Keratinocyte (primary cell): ENCODE data around the gene GRAMD4. TPM values are rescaled to one million over a fixed set of nuclear protein-coding genes. Genes with fewer than 3 reads are reported as not detected.

ENCODE experiments used
- DNase-seq: peaks from one replicate; pipeline ENCODE4 v3.0.0-alpha.2; 2011; ENCODE audit warnings: low read depth, missing footprints, low spot score
- FAIRE-seq: peaks from 2 replicates; lab custom pipeline; 2011; peaks lifted over from hg19 to GRCh38; lab: Jason Lieb, UNC
- H2AFZ ChIP-seq: 2 replicates; pipeline ENCODE4 v1.6.0; 2012; ENCODE audit warnings: low read length, control low read depth, inconsistent platforms; ENCODE audit not compliant: control insufficient read depth
- H3K27ac ChIP-seq: 2 replicates; pipeline ENCODE4 v1.5.1; 2011; ENCODE audit warnings: low read length; ENCODE audit not compliant: control insufficient read depth, insufficient read depth
- H3K27me3 ChIP-seq: 3 replicates; pipeline ENCODE4 v1.6.0; 2011; ENCODE audit warnings: low read length; ENCODE audit not compliant: control insufficient read depth, insufficient read depth; ENCODE audit errors: extremely low read depth
- H3K36me3 ChIP-seq, 2 experiments: 2 replicates in 1 of 2; 3 replicates in 1 of 2; pipeline ENCODE4 v1.5.1; 2011; ENCODE audit warnings: low read length in 2 of 2, mild to moderate bottlenecking in 1 of 2; ENCODE audit not compliant: control insufficient read depth in 2 of 2, insufficient read depth in 2 of 2; ENCODE audit errors: extremely low read depth in 1 of 2
- H3K4me1 ChIP-seq: 3 replicates; pipeline ENCODE4 v1.5.1; 2011; ENCODE audit warnings: low read length; ENCODE audit not compliant: control insufficient read depth, insufficient read depth; ENCODE audit errors: extremely low read depth
- H3K4me2 ChIP-seq: 3 replicates; pipeline ENCODE4 v1.6.0; 2011; ENCODE audit warnings: low read depth, low read length; ENCODE audit not compliant: control insufficient read depth, insufficient read depth; ENCODE audit errors: extremely low read depth
- H3K4me3 ChIP-seq, 3 experiments: fragments of 200-600 bp in 1 of 3; sonication (generic) in 1 of 3; 2 replicates in 2 of 3; 3 replicates in 1 of 3; pipeline ENCODE4 v1.5.1; 2011 to 2016; ENCODE audit warnings: low read length in 3 of 3, mild to moderate bottlenecking in 3 of 3, control low read depth in 2 of 3, inconsistent platforms in 1 of 3, low read depth in 1 of 3, mixed read lengths in 1 of 3, mixed run types in 1 of 3, moderate library complexity in 1 of 3; ENCODE audit not compliant: control insufficient read depth in 2 of 3, insufficient read depth in 2 of 3; ENCODE audit errors: extremely low read depth in 1 of 3
- H3K79me2 ChIP-seq: 2 replicates; pipeline ENCODE4 v1.6.0; 2012; ENCODE audit warnings: low read length; ENCODE audit not compliant: control insufficient read depth, insufficient read depth
- H3K9ac ChIP-seq: 3 replicates; pipeline ENCODE4 v1.6.0; 2011; ENCODE audit warnings: low read length; ENCODE audit not compliant: control insufficient read depth, insufficient read depth; ENCODE audit errors: extremely low read depth
- H3K9me1 ChIP-seq: 3 replicates; pipeline ENCODE4 v1.6.0; 2011; ENCODE audit warnings: low read length; ENCODE audit not compliant: control insufficient read depth, insufficient read depth; ENCODE audit errors: extremely low read depth
- H3K9me3 ChIP-seq: 2 replicates; pipeline ENCODE4 v1.5.1; 2012; ENCODE audit warnings: low read depth, low read length; ENCODE audit not compliant: control insufficient read depth
- H4K20me1 ChIP-seq: 3 replicates; pipeline ENCODE4 v1.6.0; 2011; ENCODE audit warnings: low read length; ENCODE audit not compliant: control insufficient read depth, insufficient read depth; ENCODE audit errors: extremely low read depth
- CTCF ChIP-seq, 3 experiments: IDR thresholded peaks in 1 of 3; conservative IDR thresholded peaks in 1 of 3; optimal IDR thresholded peaks in 1 of 3; 2 replicates in 2 of 3; 3 replicates in 1 of 3; pipeline versions ENCODE3 to v1.5.1; 2011; ENCODE audit warnings: low read length in 3 of 3, mild to moderate bottlenecking in 3 of 3, moderate library complexity in 2 of 3, control low read depth in 1 of 3, inconsistent platforms in 1 of 3; ENCODE audit not compliant: insufficient read depth in 2 of 3; ENCODE audit errors: extremely low read depth in 1 of 3
- EZH2 ChIP-seq: IDR thresholded peaks from one replicate; pipeline ENCODE4 v1.6.1; 2012; ENCODE audit warnings: inconsistent platforms, mild to moderate bottlenecking, low read length, moderate library complexity
- dilution Hi-C: fragments of 300-500 bp; cut with MboI; formaldehyde crosslinking; loops from one replicate; pipeline ENCODE4 v1.7.0; 2020; ENCODE audit warnings: low sequenced_read_pairs; ENCODE audit not compliant: extremely low pct_ligation_motif_present
- polyA plus RNA-seq, 5 experiments: library from polyadenylated mRNA; depleted of rRNA in 3 of 5; stranded (reverse) in 3 of 5; stranded (forward) in 1 of 5; unstranded in 1 of 5; fragments of >200 nt; gene quantifications; 1 replicate in 1 of 5; 2 replicates in 3 of 5; 3 replicates in 1 of 5; pipeline versions ENCODE4 v1.2.1 to v1.2.3, GENCODE V29; 2011 to 2012; ENCODE audit warnings: missing spikeins in 2 of 5, low read depth in 1 of 5, low replicate concordance in 1 of 5

GRAMD4 gene
- polyA plus RNA-seq, 1 donor (not counting 4 experiments of a cell fraction or from before 2014, with no cell fraction given) = 17.3 TPM

- no peak for DNase-seq
Measured at GRCh38 chr22:46686221-46687047, 66.2 kb downstream of the GRAMD4 start.

DNA sequence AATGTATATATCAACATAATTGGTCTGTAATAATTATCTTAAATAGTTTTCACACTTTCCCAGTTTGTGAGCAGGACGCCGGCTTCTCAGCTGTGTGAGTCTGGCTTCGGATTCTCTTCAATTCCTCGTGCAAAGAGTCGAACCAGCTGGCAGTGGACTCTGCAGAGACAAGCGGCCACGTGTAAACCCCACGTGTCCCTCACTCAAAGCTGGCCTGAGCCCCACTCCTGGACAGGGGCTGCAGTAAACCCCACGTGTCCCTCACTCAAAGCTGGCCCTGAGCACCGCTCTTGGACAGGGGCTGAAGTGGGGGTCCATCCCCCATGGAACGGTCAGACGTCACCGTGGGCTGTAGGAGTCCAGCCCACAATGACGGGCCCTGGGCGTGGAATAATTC, 66.9 kb downstream of the GRAMD4 start:
- no peaks in the 10 kb centered on the region for H3K27me3 ChIP-seq
- H3K4me2 ChIP-seq = no peak overlapping the region
- no peak overlapping the region for H3K27ac ChIP-seq
- no peak for FAIRE-seq
- no peaks in the 10 kb centered on the region for H3K9me1 ChIP-seq
- H3K9me3 ChIP-seq = no peaks in the 10 kb centered on the region
- no peak for DNase-seq
- H3K36me3 ChIP-seq = peaks cover 0 to 11% of the 10 kb centered on the region in 2 experiments
- no peak overlapping the region for H3K4me3 ChIP-seq
- H3K4me1 ChIP-seq = no peaks in the 10 kb centered on the region
- no peaks in the 10 kb centered on the region for H3K79me2 ChIP-seq
- H3K9ac ChIP-seq = no peak overlapping the region
- dilution Hi-C loops = no loop called here
- no peak overlapping the region for H2AFZ ChIP-seq
- H4K20me1 ChIP-seq = no peaks in the 10 kb centered on the region
- TF ChIP-seq EZH2 = no peak
- no peak for TF ChIP-seq CTCF (optimal IDR thresholded peaks at IDR 0.05 in 1 of 3, IDR thresholded peaks at IDR 0.05 in 1 of 3, conservative IDR thresholded peaks at IDR 0.05 in 1 of 3; ENCODE audit: extremely low read depth in 1 of 3, insufficient read depth in 2 of 3, low read length in 3 of 3)

More at GRCh38 chr22:46686221-46687047, 66.2 kb downstream of the GRAMD4 start:
- no peak for TF ChIP-seq EZH2
- no peak for TF ChIP-seq CTCF (optimal IDR thresholded peaks at IDR 0.05 in 1 of 3, IDR thresholded peaks at IDR 0.05 in 1 of 3, conservative IDR thresholded peaks at IDR 0.05 in 1 of 3; ENCODE audit: extremely low read depth in 1 of 3, insufficient read depth in 2 of 3, low read length in 3 of 3)
- no peaks in the 10 kb centered on the region for H3K79me2 ChIP-seq
- H3K9ac ChIP-seq = no peak overlapping the region
- H4K20me1 ChIP-seq = no peaks in the 10 kb centered on the region
- H3K9me3 ChIP-seq = no peaks in the 10 kb centered on the region
- no peaks in the 10 kb centered on the region for H3K4me1 ChIP-seq
- no peak overlapping the region for H3K4me2 ChIP-seq
- H2AFZ ChIP-seq = no peak overlapping the region
- no peak overlapping the region for H3K27ac ChIP-seq
- no peak overlapping the region for H3K4me3 ChIP-seq
- no peaks in the 10 kb centered on the region for H3K9me1 ChIP-seq
- dilution Hi-C loops = no loop called here
- FAIRE-seq = no peak
- peaks cover 0 to 9% of the 10 kb centered on the region in 2 experiments for H3K36me3 ChIP-seq
- H3K27me3 ChIP-seq = no peaks in the 10 kb centered on the region
